Astrocyte of the cerebellum (primary cell): Measurements from ENCODE around the gene LZTS2.

Experiments
- DNase-seq: peaks from one replicate; pipeline ENCODE4 v3.0.0-alpha.2; 2011; ENCODE audit warnings: low read depth
- H3K4me3 ChIP-seq: 2 replicates; pipeline ENCODE4 v1.5.1; 2011; ENCODE audit warnings: mild to moderate bottlenecking, low read depth, low read length, moderate library complexity
- CTCF ChIP-seq: IDR thresholded peaks from 2 replicates; pipeline ENCODE4 v1.5.1; 2012; ENCODE audit warnings: low read length, low read depth, moderate library complexity, mild to moderate bottlenecking; ENCODE audit errors: missing control alignments
- in situ Hi-C: cut with HindIII; loops from 2 replicates; pipeline ENCODE4 v1.10.0; 2017; ENCODE audit warnings: low sequenced_read_pairs

The LZTS2 gene

GRCh38 chr10:100999742-101000126, at the start of gene LZTS2:
TSS of gene LZTS2 (plus strand) at chr10:100999808. CDS start at chr10:101002539, 2,731 bp downstream.
- peak within 1 kb of the TSS; percentile 91 for H3K4me3 ChIP-seq
- in situ Hi-C loops, result loop anchor here (5.0 kb wide), 1 partner anchor 33 kb away; the partner anchor contains the start of genes PDZD7 and SFXN3
- no peak for DNase-seq
- TF ChIP-seq CTCF, result no peak

- DNase-seq, result no peak
- in situ Hi-C loops, result no loop called here
- no peak for TF ChIP-seq CTCF
- H3K4me3 ChIP-seq, result no peak overlapping the region
Measured at GRCh38 chr10:100960251-100960650, 39.4 kb upstream of the LZTS2 start.

- H3K4me3 ChIP-seq, result no peak overlapping the region
- TF ChIP-seq CTCF, result no peak
- DNase-seq, result no peak
- in situ Hi-C loops, result no loop called here
Measured at GRCh38 chr10:100962351-100963080, 37.1 kb upstream of the LZTS2 start.

- TF ChIP-seq CTCF, result no peak
- no peak overlapping the region for H3K4me3 ChIP-seq
- in situ Hi-C loops, result no loop called here
- no peak for DNase-seq
Measured at GRCh38 chr10:100963826-100964225, 35.8 kb upstream of the LZTS2 start.

GRCh38 chr10:100965820-100966219, 33.8 kb upstream of the LZTS2 start:
- no peak for DNase-seq
- TF ChIP-seq CTCF, result no peak
- in situ Hi-C loops, result no loop called here
- no peak overlapping the region for H3K4me3 ChIP-seq

GRCh38 chr10:100966887-100967286, 32.7 kb upstream of the LZTS2 start:
- no peak overlapping the region for H3K4me3 ChIP-seq
- in situ Hi-C loops, result no loop called here
- DNase-seq, result no peak
- TF ChIP-seq CTCF, result no peak

GRCh38 chr10:100967332-100967731, 32.3 kb upstream of the LZTS2 start:
- in situ Hi-C loops, result no loop called here
- no peak overlapping the region for H3K4me3 ChIP-seq
- no peak for DNase-seq
- no peak for TF ChIP-seq CTCF
